Neural cell (in vitro differentiated cells): ENCODE measurements around the gene LCT. TPM values are rescaled to one million over a fixed set of nuclear protein-coding genes. Genes with fewer than 3 reads are reported as not detected.

Experiments
- H2AFZ ChIP-seq: fragments of 200-600, 300-800 bp; sonication (generic), shearing (Covaris generic); 2 replicates; pipeline ENCODE4 v1.6.0; 2014; ENCODE audit warnings: low read depth, mild to moderate bottlenecking, antibody characterized with exemption, low read length, moderate library complexity
- H3F3A ChIP-seq: fragments of 200-600 bp; shearing (Covaris generic); 2 replicates; pipeline ENCODE4 v1.6.1; 2016; ENCODE audit warnings: mild to moderate bottlenecking, moderate library complexity, mixed read lengths, antibody characterized with exemption, low read length; ENCODE audit not compliant: insufficient read depth, poor library complexity, severe bottlenecking
- H3K27ac ChIP-seq: fragments of 200-600, 300-800 bp; sonication (generic), shearing (Covaris generic); 2 replicates; pipeline ENCODE4 v1.5.1; 2014; ENCODE audit warnings: mild to moderate bottlenecking, low read length, moderate library complexity
- H3K27me3 ChIP-seq: fragments of 300-800, 200-600 bp; sonication (generic), shearing (Covaris generic); 2 replicates; pipeline ENCODE4 v1.6.0; 2014; ENCODE audit warnings: mild to moderate bottlenecking, low read depth, low read length, moderate library complexity; ENCODE audit not compliant: insufficient read depth
- H3K36me3 ChIP-seq: fragments of 300-800, 200-600 bp; sonication (generic), shearing (Covaris generic); 2 replicates; pipeline ENCODE4 v1.5.1; 2014; ENCODE audit warnings: mild to moderate bottlenecking, antibody characterized with exemption, low read length, moderate library complexity; ENCODE audit not compliant: insufficient read depth
- H3K4me2 ChIP-seq: fragments of 300-800, 200-600 bp; sonication (generic), shearing (Covaris generic); 2 replicates; pipeline ENCODE4 v1.6.0; 2014; ENCODE audit warnings: mild to moderate bottlenecking, low read length
- H3K4me3 ChIP-seq: fragments of 300-800, 200-600 bp; sonication (generic), shearing (Covaris generic); 2 replicates; pipeline ENCODE4 v1.5.1; 2014; ENCODE audit warnings: mild to moderate bottlenecking, low read length, moderate library complexity
- H3K79me2 ChIP-seq: fragments of 200-600 bp; shearing (Covaris generic); replicated peaks from 2 replicates; pipeline ENCODE4 v1.6.0; 2014; ENCODE audit warnings: mild to moderate bottlenecking, low read length, moderate library complexity; ENCODE audit not compliant: insufficient read depth
- H3K9ac ChIP-seq: fragments of 300-800, 200-600 bp; sonication (generic), shearing (Covaris generic); 2 replicates; pipeline ENCODE4 v1.6.1; 2016; ENCODE audit warnings: mild to moderate bottlenecking, low read length, mixed read lengths
- H3K9me2 ChIP-seq: fragments of 200-600 bp; shearing (Covaris generic); 2 replicates; pipeline ENCODE4 v1.6.1; 2016; ENCODE audit warnings: mild to moderate bottlenecking, low read length, mixed read lengths; ENCODE audit not compliant: insufficient read depth
- H3K9me3 ChIP-seq: fragments of 200-600, 300-800 bp; sonication (generic), shearing (Covaris generic); 2 replicates; pipeline ENCODE4 v1.6.1; 2016; ENCODE audit warnings: mild to moderate bottlenecking, mixed run types, low read length, moderate library complexity, mixed read lengths
- H4K20me1 ChIP-seq: fragments of 200-600 bp; shearing (Covaris generic); 2 replicates; pipeline ENCODE4 v1.6.1; 2016; ENCODE audit warnings: mild to moderate bottlenecking, mixed run types; ENCODE audit not compliant: insufficient read depth
- EP300 ChIP-seq: fragments of 450-650 bp; conservative IDR thresholded peaks from 2 replicates; pipeline ENCODE4 v1.6.1; 2014; ENCODE audit warnings: antibody characterized with exemption, mild to moderate bottlenecking, moderate library complexity; ENCODE audit not compliant: poor library complexity, severe bottlenecking
- EZH2 ChIP-seq: fragments of 200-600, 300-800 bp; shearing (Covaris generic), sonication (generic); IDR thresholded peaks from 2 replicates; pipeline ENCODE4 v1.6.1; 2014; ENCODE audit warnings: antibody characterized with exemption, low read length, borderline replicate concordance, mild to moderate bottlenecking; ENCODE audit not compliant: insufficient read depth, poor library complexity, severe bottlenecking
- MXI1 ChIP-seq: fragments of 450-650 bp; conservative IDR thresholded peaks from 2 replicates; pipeline ENCODE4 v1.6.1; 2014; ENCODE audit warnings: antibody characterized with exemption, mild to moderate bottlenecking; ENCODE audit not compliant: poor library complexity, severe bottlenecking
- POLR2AphosphoS5 ChIP-seq: IDR thresholded peaks from 2 replicates; pipeline ENCODE4 v1.6.1; 2012
- RAD21 ChIP-seq: fragments of 450-650 bp; conservative IDR thresholded peaks from 2 replicates; pipeline ENCODE4 v1.6.1; 2014; ENCODE audit warnings: antibody characterized with exemption, mild to moderate bottlenecking, moderate library complexity
- SMC3 ChIP-seq: fragments of 450-650 bp; conservative IDR thresholded peaks from 2 replicates; pipeline ENCODE4 v1.6.1; 2014; ENCODE audit warnings: antibody characterized with exemption, mild to moderate bottlenecking, moderate library complexity; ENCODE audit not compliant: poor library complexity
- TAF1 ChIP-seq: IDR thresholded peaks from 2 replicates; pipeline ENCODE4 v1.6.1; 2012; ENCODE audit warnings: low read depth
- polyA plus RNA-seq: library from polyadenylated mRNA; depleted of rRNA; stranded (reverse); fragments of >200 nt; gene quantifications from 2 replicates; pipeline ENCODE4 v1.2.3, GENCODE V29; 2014
- TF ChIP-seq, protein P1 (sequence below): fragments of 450-650 bp; IDR thresholded peaks from 2 replicates; pipeline ENCODE4 v1.5.1; 2014; ENCODE audit warnings: antibody characterized with exemption, mild to moderate bottlenecking, moderate library complexity; ENCODE audit not compliant: poor library complexity, severe bottlenecking
- TF ChIP-seq, protein P2 (sequence below): IDR thresholded peaks from 2 replicates; pipeline ENCODE4 v1.6.1; 2012; ENCODE audit warnings: borderline replicate concordance

LCT gene
- polyA plus RNA-seq, 1 donor from 2014 or later = not detected

- no peak for TF ChIP-seq RAD21
Measured at GRCh38 chr2:135798275-135798705, 38.7 kb downstream of the LCT start (continued).

GRCh38 chr2:135797497-135798274 lies 39.3 kb downstream of the LCT start:
- H3K79me2 ChIP-seq = no peaks in the 10 kb centered on the region
- no peak overlapping the region for H3K4me2 ChIP-seq
- H3F3A ChIP-seq = no peaks in the 10 kb centered on the region
- H3K9me2 ChIP-seq = no peaks in the 10 kb centered on the region
- no peaks in the 10 kb centered on the region for H3K36me3 ChIP-seq
- TF ChIP-seq SMC3 = peak; percentile 70
- no peak for TF ChIP-seq TAF1
- peak; percentile 12 for TF ChIP-seq MXI1
- TF ChIP-seq POLR2AphosphoS5 = no peak
- no peak for TF ChIP-seq EP300
- TF ChIP-seq RAD21 = peak; percentile 60
- TF ChIP-seq EZH2 = no peak
- TF ChIP-seq, protein P1, sequence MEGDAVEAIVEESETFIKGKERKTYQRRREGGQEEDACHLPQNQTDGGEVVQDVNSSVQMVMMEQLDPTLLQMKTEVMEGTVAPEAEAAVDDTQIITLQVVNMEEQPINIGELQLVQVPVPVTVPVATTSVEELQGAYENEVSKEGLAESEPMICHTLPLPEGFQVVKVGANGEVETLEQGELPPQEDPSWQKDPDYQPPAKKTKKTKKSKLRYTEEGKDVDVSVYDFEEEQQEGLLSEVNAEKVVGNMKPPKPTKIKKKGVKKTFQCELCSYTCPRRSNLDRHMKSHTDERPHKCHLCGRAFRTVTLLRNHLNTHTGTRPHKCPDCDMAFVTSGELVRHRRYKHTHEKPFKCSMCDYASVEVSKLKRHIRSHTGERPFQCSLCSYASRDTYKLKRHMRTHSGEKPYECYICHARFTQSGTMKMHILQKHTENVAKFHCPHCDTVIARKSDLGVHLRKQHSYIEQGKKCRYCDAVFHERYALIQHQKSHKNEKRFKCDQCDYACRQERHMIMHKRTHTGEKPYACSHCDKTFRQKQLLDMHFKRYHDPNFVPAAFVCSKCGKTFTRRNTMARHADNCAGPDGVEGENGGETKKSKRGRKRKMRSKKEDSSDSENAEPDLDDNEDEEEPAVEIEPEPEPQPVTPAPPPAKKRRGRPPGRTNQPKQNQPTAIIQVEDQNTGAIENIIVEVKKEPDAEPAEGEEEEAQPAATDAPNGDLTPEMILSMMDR = peak; percentile 81
- TF ChIP-seq, protein P2, sequence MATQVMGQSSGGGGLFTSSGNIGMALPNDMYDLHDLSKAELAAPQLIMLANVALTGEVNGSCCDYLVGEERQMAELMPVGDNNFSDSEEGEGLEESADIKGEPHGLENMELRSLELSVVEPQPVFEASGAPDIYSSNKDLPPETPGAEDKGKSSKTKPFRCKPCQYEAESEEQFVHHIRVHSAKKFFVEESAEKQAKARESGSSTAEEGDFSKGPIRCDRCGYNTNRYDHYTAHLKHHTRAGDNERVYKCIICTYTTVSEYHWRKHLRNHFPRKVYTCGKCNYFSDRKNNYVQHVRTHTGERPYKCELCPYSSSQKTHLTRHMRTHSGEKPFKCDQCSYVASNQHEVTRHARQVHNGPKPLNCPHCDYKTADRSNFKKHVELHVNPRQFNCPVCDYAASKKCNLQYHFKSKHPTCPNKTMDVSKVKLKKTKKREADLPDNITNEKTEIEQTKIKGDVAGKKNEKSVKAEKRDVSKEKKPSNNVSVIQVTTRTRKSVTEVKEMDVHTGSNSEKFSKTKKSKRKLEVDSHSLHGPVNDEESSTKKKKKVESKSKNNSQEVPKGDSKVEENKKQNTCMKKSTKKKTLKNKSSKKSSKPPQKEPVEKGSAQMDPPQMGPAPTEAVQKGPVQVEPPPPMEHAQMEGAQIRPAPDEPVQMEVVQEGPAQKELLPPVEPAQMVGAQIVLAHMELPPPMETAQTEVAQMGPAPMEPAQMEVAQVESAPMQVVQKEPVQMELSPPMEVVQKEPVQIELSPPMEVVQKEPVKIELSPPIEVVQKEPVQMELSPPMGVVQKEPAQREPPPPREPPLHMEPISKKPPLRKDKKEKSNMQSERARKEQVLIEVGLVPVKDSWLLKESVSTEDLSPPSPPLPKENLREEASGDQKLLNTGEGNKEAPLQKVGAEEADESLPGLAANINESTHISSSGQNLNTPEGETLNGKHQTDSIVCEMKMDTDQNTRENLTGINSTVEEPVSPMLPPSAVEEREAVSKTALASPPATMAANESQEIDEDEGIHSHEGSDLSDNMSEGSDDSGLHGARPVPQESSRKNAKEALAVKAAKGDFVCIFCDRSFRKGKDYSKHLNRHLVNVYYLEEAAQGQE = no peak
- H3K4me3 ChIP-seq = no peak overlapping the region
- no peak overlapping the region for H3K9ac ChIP-seq
- no peak overlapping the region for H3K27ac ChIP-seq
- no peaks in the 10 kb centered on the region for H4K20me1 ChIP-seq
- peaks cover 5% of the 10 kb centered on the region for H3K9me3 ChIP-seq
- H3K27me3 ChIP-seq = no peaks in the 10 kb centered on the region
- H2AFZ ChIP-seq = no peak overlapping the region

GRCh38 chr2:135796606-135797005 lies 40.4 kb downstream of the LCT start:
- TF ChIP-seq MXI1 (no peak), EZH2 (no peak), SMC3 (no peak), POLR2AphosphoS5 (no peak), EP300 (no peak), RAD21 (no peak), TAF1 (no peak)
- TF ChIP-seq, protein P2 = no peak
- TF ChIP-seq, protein P1 = no peak
- H4K20me1 ChIP-seq = no peaks in the 10 kb centered on the region
- no peak overlapping the region for H3K4me2 ChIP-seq

More at GRCh38 chr2:135796606-135797005, 40.4 kb downstream of the LCT start:
- Histone ChIP-seq H2AFZ (no peak overlapping the region), H3K36me3 (no peaks in the 10 kb centered on the region), H3K9me2 (no peaks in the 10 kb centered on the region), H3F3A (no peaks in the 10 kb centered on the region), H3K9ac (no peak overlapping the region), H3K4me3 (no peak overlapping the region), H3K27ac (no peak overlapping the region), H3K79me2 (no peaks in the 10 kb centered on the region), H3K27me3 (no peaks in the 10 kb centered on the region), H3K9me3 (peaks cover 5% of the 10 kb centered on the region)
